ENCODE data around the gene PALLD. TPM values are rescaled to one million over a fixed set of nuclear protein-coding genes. Genes with fewer than 3 reads are reported as not detected.

Gene PALLD
- total and polyA plus RNA-seq, 12 donors = 30.3 to 203 (median 90.5) TPM

GRCh38 chr4:168781926-168782325 lies 285.1 kb downstream of the PALLD start:
- Histone ChIP-seq H3K4me1 (replicated peaks in 1 of 2) (no peaks in the 10 kb centered on the region), H3K9me3 (replicated peaks in 1 of 3) (no peaks in the 10 kb centered on the region), H3K27ac (no peak overlapping the region), H3K27me3 (no peaks in the 10 kb centered on the region), H3K36me3 (replicated peaks in 1 of 2) (no peaks in the 10 kb centered on the region), H3K4me3 (no peak overlapping the region)
- TF ChIP-seq CTCF (IDR thresholded peaks at IDR 0.05) = no peak
- no peak for TF ChIP-seq POLR2A (IDR thresholded peaks at IDR 0.05)
- 64 to 84% (median 78%) methylated on average over 4 of the region's 4 CpGs for WGBS, 4 donors
- no peak for DNase-seq
- intact Hi-C loops (cut with DNase I) = no loop called here

GRCh38 chr4:168782439-168782838 lies 285.6 kb downstream of the PALLD start:
- no peak overlapping the region for H3K27ac ChIP-seq
- intact Hi-C loops (cut with DNase I) = no loop called here
- H3K4me1 ChIP-seq (replicated peaks in 1 of 2) = no peaks in the 10 kb centered on the region
- H3K36me3 ChIP-seq (replicated peaks in 1 of 2) = no peaks in the 10 kb centered on the region
- TF ChIP-seq CTCF (IDR thresholded peaks at IDR 0.05) (no peak), POLR2A (IDR thresholded peaks at IDR 0.05) (no peak)
- WGBS, 4 donors = 84 to 92% (median 90%) methylated on average over 5 of the region's 5 CpGs
- no peaks in the 10 kb centered on the region for H3K9me3 ChIP-seq (replicated peaks in 1 of 3)
- DNase-seq = no peak
- no peak overlapping the region for H3K4me3 ChIP-seq
- H3K27me3 ChIP-seq = no peaks in the 10 kb centered on the region

- intact Hi-C loops (cut with DNase I) = no loop called here
- TF ChIP-seq CTCF (IDR thresholded peaks at IDR 0.05) = no peak
- no peak for TF ChIP-seq POLR2A (IDR thresholded peaks at IDR 0.05)
- H3K4me3 ChIP-seq = no peak overlapping the region
Observed at GRCh38 chr4:168784786-168785461, 288.1 kb downstream of the PALLD start.

GRCh38 chr4:168787334-168787733 lies 290.5 kb downstream of the PALLD start:
- no peak for DNase-seq
- intact Hi-C loops (cut with DNase I) = no loop called here
- TF ChIP-seq POLR2A (IDR thresholded peaks at IDR 0.05) = no peak
- TF ChIP-seq CTCF (IDR thresholded peaks at IDR 0.05) = no peak
- Histone ChIP-seq H3K36me3 (replicated peaks in 1 of 2) (no peaks in the 10 kb centered on the region), H3K4me3 (no peak overlapping the region), H3K4me1 (replicated peaks in 1 of 2) (no peaks in the 10 kb centered on the region), H3K27ac (no peak overlapping the region), H3K9me3 (replicated peaks in 1 of 3) (no peaks in the 10 kb centered on the region), H3K27me3 (no peaks in the 10 kb centered on the region)
- 81 to 90% (median 83%) methylated on average over 1 of the region's 1 CpG for WGBS, 4 donors

More at GRCh38 chr4:168784786-168785461, 288.1 kb downstream of the PALLD start:
- Histone ChIP-seq H3K27me3 (no peaks in the 10 kb centered on the region), H3K4me1 (replicated peaks in 1 of 2) (no peaks in the 10 kb centered on the region), H3K36me3 (replicated peaks in 1 of 2) (no peaks in the 10 kb centered on the region), H3K27ac (peak overlapping the region in 1 of 5 donors; percentile 34), H3K9me3 (replicated peaks in 1 of 3) (no peaks in the 10 kb centered on the region)
- 66 to 86% (median 82%) methylated on average over 10 of the region's 10 CpGs for WGBS, 4 donors
- no peak for DNase-seq
